Stimulated activated CD8-positive, alpha-beta memory T cell treated with anti-CD3 and anti-CD28 coated beads, Interleukin-15, amount 100 ng/mL, for 24 hours (primary cell): Measurements from ENCODE around the gene LRRIQ1.
"Not testable (repeated sequence)": the region's sequence is repeated elsewhere in the genome, so short reads cannot be mapped to it uniquely, and the experiment has no call there.

Source experiments
- DNase-seq: peaks from one replicate; pipeline ENCODE4 v3.0.0-alpha.2; 2020; ENCODE audit warnings: low read depth

The LRRIQ1 gene

DNA sequence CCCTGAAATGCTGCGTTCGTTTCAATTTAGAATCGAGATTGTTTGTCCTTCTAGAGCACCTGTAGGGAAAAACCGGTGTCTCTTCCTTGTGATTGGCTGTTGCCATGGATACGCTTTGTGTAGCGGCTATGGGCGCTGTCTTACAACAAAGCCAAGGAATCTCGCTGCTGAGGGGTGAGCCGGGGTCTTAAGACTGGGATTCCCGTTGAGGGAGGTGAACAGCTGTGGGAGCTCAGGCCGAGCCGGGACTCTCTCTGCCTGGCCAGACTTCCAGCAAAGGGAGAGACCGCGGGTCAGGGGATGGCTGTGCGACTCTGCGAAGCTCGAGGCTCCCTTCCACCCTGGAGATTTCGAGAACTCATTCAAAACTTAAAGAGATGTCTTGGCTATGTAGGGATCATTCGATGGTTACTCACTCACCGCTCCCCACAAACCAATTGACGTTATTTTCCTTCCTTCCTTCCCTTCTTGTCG lies at the start of gene LRRIQ1, which contains the start of gene TSPAN19:
LRRIQ1 (plus strand) TSS at position 118 of the 474 bp plus-strand sequence. CDS start 1,826 bp downstream, outside the sequence.
TSPAN19 (minus strand) TSS at position 44 of the 474 bp plus-strand sequence. CDS start 6,331 bp downstream, outside the sequence.
- no peak for DNase-seq

DNA sequence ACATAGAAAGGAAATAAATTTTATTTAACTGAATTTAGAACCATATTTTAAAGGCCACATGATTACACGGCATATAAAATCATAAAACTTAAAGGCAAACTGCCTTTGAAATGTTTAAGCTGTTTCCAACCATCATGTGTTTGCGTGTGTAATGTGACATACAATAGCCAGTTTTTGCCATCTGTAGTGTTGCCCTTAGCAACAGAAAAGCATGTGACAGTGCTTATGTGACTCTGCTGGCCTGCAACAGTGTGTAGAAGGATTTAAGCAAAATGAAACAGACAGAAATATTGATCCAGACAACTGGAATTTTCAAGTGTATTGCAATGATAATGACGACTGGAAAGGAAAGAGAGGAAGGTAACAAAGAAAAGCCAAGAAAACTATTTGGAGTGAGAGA lies 49.6 kb upstream of the LRRIQ1 start:
- DNase-seq: no peak

- no peak for DNase-seq
These were observed 41.7 kb upstream of the LRRIQ1 start for GRCh38 chr12:84994426-84994825.

DNA sequence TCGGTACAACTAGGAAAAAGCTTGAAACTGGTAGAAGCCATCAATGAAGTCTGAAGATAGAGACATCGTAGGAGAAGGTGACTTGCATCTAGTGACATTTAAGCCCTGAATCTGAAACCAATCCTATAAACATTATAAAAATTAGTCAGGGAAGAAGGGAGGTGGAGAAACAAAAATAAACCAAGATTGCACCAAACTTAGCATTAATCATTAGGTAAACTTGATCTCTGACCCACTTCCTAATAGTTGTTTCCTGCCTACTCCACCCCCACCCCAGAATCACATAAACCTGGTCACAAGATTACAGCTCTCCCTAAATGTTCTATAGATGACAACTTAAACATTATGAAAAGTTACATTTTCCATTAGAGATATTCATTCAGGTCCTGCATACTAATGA lies 40.5 kb upstream of the LRRIQ1 start:
- DNase-seq: no peak

- no peak for DNase-seq
These were observed 39.4 kb upstream of the LRRIQ1 start for GRCh38 chr12:84996759-84997158.

DNA sequence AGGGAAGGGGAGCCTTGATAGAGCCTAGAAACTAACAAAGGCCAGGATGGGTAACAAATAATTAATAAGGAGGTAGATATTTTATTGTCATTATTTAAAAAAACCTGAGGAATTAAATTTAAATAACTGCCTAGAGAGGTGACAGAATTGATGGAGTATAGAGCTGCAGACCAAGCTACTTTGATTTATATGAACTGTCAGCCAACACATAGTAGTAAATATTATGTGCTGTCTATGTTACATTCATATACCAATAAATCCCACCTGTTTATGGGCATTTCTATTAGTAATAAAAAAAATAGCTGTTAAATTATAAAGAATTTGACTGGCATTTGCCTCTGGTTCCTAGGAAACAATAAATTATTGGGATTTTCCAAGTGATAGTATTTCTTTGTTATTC lies 37.8 kb upstream of the LRRIQ1 start:
- DNase-seq: no peak

DNA sequence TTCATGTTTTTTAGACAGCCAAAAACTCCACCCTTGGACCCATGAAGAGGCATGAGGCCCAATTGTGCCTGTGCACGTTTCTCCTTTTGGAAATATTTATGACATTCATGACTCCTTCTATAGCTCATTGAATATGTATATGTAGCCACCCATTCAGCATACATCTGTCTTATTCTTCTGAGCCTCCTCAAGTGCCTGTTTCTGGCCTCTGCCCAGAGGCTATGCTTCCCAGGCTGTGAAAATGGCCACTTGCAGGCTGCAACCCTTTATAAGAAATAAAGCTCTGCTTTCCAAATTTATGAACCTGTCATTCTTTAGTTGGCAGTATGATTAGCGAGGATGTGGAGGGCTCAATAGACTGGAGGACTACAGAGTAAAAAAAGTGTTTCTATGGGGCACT lies 35.4 kb upstream of the LRRIQ1 start:
- no peak for DNase-seq

DNA sequence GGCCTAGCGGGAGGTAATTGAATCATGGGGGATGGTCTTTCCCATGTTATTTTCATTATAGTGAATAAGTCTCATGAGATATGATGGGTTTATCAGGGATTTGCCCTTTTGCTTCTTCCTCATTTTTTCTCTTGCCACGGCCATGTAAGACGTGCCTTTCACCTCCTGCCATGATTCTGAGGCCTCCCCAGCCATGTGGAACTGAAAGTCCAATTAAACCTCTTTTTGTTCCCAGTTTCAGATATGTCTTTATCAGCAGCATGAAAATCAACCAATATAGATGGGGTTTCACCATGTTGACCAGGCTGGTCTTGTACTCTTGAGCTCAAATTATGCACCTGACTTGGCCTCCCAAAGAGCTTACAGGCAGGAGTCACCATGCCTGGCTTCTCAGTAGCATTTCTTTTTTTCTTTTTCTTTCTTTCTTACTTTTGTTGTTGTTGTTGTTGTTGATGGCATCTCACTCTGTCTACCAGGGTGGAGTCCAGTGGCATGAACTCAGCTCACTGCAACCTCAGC lies 33.3 kb upstream of the LRRIQ1 start:
- DNase-seq: no peak

GRCh38 chr12:85004204-85004603 lies 31.9 kb upstream of the LRRIQ1 start:
- no peak for DNase-seq

DNA sequence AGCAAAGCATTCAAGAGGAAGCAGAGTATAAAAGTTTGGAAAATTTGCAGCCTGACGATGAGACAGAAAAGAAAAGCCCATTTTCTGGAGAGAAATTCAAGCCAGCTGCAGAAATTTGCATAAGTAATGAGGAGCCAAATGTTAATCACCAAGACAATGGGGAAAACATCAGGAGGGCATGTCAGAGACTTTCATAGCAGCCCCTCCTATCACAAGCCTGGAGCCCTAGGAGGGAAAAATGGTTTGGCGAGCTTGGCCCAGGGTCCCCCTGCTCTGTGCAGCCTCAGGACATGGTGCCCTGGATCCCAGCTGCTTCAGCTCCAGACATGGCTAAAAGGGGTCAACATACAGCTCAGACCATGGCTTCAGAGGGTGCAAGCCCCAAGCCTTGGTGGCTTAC lies 31.1 kb upstream of the LRRIQ1 start:
- DNase-seq: not testable (repeated sequence)

- DNase-seq: no peak
These were observed 30.5 kb upstream of the LRRIQ1 start for GRCh38 chr12:85005615-85006014.

GRCh38 chr12:85006206-85006605 lies 29.9 kb upstream of the LRRIQ1 start:
- no peak for DNase-seq

DNA sequence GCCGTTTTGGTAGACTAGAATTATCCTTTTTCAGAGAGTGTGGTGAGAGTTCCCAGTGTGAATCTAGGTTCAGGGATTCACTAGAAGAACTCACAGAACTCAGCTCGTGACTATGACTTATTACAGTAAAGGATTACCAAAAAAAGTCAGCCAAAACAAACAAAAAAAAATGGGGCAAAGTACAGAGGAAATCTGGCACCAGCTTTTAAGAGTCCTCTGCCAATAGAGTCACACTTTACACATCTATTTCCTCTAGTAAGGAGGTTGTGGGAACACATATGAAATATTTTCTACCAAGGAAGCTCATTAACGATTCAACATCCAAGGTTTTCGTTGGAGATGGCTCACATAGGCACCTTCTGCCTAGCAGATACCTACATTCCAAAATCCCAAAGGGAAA lies 28.3 kb upstream of the LRRIQ1 start:
- DNase-seq: no peak

DNA sequence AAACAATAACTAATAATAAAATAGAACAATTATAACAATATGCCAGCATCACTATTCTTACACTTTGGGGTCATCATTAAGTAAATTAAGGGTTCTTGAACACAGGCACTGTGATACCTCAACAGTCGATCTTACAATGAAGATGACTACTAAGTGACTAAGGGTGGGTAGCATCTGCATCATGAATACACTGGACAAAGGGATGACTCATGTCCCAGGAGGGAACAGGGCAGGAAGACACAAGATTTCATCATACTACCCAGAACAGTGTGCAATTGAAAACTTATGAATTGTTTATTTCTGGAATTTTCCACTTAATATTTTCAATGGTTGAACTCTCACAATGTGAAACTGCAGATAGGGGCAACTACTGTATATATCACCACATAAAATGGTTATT lies 19.7 kb upstream of the LRRIQ1 start:
- no peak for DNase-seq

GRCh38 chr12:85017133-85017532 lies 19.0 kb upstream of the LRRIQ1 start:
- no peak for DNase-seq

DNA sequence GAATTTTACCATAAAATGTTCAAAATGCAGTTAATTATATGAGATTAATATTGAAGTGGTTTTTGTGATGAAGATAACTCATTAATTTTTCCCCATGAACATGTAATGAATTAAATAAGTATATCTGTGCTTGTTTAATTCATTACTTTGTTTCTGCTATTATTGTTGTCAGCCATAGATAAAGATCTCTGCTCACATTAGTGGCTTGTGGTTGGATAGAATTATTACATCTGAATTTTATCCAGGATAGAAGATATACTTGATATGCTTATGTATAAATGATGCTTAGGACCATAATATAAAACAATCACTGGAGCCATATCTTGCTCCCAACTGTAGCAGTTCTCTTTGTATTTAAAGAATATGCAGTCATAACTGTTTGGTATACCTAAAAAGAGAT lies 18.5 kb upstream of the LRRIQ1 start:
- DNase-seq: no peak

DNA sequence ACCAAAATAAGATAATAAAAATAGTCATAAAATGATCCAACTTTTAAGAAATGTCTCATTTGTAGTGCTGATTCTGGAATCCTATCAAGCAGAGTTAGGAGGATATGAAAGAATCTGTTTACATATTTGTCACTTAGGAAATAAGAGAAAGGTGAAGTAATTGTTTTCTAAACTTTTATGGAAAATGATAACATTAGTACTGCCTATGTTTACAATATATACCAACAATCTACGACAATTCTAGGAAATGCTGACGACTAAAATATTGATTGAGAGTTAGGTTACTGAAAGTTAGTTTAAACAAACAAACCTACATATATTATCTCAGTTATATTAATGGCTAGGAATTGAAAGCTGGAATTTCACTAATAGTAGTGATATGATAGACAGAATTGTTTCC lies 18.1 kb upstream of the LRRIQ1 start:
- DNase-seq: no peak

DNA sequence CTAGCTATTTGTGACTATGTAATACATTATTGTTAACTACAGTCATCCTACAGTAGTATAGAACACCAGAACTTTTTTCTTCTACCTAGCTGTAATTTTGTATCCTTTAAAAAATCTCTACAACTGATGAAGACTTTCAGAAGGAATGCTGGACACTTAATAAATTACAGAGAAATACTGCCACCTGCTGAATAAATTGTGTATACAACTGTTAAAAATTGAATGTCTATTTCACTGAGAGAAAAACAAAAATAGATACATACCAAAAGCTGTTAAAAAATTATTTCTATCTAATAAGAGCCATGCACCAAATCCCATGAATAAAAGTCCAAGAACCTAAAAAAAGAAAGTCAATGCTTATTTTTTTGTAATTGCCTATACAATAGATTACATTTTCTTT lies 6.7 kb upstream of the LRRIQ1 start:
- DNase-seq: no peak

DNA sequence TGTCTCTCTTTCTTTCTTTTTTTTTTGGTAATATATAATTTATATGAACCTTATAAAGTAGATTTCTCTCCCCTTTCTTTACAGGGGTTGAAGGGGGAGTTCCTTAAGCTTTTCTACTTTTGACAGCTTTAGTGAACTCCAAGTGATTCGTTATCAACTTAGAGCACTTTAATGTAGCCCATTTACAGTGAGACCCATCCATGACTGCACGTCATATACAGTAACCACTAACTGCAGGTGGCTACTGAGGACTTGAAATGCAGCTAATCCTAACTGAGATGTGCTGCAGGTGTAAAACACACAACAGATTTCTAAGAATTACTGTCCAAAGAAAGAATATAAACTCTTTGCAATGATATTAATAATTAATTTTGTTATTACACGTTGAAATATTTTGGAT lies 582 bp downstream of the LRRIQ1 start:
- no peak for DNase-seq

DNA sequence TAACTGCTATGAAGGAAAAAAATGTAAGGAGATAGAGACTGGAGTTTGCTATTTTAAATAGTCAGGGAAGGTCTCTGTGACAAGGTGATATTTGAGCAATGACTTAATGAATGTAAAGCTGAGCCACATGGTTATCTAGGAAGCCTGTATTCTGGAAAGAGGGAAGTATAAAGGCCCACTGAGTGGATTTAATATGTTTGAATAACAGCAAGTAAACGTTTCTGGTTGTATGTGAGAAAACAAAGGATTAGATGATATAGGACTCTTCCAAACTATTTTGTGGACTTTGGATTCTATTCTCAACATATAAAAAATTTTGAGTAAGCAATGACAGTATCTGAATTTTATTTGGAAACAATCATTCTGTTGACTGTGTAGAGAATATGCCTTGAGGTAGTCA lies 5.2 kb downstream of the LRRIQ1 start:
- DNase-seq: no peak

DNA sequence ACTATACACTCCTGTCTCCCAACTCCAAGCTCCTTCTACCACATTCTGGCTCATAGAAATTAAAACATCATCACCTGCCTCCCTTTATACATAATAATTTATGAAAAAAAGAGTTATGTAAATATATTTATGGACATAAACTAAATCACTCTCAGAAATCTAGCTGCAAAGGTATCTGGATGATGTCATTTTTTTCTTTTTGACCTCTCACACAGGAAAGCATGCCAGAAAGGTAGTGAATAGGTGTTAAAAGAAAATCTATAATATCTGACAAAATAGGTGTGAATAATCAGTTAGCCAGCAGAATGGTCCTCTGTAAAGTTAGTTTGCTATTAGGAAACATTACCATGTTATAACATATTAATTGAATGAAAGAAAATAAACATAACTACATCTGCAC lies 7.7 kb downstream of the LRRIQ1 start:
- DNase-seq: no peak

GRCh38 chr12:85057370-85057963 lies 21.3 kb downstream of the LRRIQ1 start:
- DNase-seq: no peak

DNA sequence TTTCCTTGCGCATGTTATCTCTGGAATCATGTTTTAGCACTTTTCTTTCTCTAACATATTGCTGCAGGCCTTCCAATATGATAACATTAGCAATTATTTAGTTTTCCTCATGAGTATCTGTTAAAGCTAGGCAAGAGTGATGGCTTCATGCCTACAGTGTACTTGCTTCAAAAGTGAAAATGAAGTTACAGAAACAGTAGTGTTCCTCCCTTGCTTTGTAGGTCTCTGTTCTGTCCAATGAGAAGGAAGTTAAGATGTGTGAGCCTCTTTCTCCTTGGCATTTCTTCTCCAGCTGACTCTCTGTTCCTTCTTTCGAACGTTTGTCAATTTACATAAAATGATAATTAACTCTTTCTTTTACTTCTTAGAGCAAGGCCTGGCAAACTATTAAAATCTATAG lies 22.2 kb downstream of the LRRIQ1 start:
- DNase-seq: no peak

DNA sequence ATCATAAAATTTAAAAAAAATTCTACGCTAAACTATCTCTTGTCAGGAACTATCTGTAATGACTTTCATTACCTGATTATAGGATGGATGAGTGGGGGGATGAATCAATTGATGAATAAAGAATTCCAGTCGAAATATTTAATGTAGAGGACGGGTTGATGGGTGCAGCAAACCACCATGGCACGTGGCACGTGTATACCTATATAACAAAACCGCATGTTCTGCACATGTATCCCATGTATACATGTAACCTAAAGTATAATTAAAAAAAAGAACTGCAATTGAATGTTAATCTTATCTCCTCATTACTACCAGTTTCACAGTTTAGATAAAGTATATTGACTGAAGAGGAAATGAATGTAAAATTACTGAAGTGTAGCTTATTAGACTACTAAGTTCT lies 23.4 kb downstream of the LRRIQ1 start:
- no peak for DNase-seq
